ENCODE measurements around the gene COX19.

DNA sequence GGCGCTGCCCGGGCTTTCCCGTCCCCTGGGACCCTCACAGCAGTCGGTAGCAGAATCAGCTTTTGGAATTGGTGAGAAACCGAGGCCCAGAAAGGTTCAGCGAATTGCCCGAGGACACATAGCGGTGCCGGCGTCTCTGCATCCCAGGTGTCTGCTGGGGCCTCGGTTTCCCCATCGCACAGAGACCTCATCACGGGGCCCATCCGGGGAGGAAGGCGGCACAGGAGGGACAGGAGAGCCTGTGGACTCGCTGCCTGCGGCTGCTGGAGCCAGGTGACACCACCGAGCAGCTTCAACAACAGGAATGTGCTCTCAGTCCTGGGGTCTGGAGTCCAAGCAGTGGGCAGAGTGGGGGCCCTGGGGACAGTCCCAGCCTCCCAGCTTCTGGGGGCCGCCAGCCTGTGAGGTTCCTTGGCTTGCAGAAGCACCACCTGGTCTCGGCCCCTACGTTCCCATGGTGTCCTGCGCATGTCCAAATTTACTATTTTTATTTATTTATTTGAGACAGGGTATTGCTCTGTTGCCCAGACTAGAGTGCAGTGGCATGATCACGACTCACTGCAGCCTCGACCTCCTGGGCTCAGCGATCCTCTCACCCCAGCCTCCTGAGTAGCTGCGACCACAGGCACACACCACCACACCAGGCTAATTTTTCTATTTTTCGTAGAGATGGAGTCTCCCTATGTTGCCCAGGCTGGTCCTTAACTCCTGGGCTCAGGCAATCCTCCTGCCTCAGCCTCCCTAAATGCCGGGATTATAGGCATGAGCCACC lies 539 bp upstream of the COX19 start:
- no peak for TF ChIP-seq EZH2phosphoT487 (IDR thresholded peaks at IDR 0.05; ENCODE audit: borderline replicate concordance)
- TF ChIP-seq, protein P1, sequence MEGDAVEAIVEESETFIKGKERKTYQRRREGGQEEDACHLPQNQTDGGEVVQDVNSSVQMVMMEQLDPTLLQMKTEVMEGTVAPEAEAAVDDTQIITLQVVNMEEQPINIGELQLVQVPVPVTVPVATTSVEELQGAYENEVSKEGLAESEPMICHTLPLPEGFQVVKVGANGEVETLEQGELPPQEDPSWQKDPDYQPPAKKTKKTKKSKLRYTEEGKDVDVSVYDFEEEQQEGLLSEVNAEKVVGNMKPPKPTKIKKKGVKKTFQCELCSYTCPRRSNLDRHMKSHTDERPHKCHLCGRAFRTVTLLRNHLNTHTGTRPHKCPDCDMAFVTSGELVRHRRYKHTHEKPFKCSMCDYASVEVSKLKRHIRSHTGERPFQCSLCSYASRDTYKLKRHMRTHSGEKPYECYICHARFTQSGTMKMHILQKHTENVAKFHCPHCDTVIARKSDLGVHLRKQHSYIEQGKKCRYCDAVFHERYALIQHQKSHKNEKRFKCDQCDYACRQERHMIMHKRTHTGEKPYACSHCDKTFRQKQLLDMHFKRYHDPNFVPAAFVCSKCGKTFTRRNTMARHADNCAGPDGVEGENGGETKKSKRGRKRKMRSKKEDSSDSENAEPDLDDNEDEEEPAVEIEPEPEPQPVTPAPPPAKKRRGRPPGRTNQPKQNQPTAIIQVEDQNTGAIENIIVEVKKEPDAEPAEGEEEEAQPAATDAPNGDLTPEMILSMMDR (IDR thresholded peaks at IDR 0.05 in 2 of 3, conservative IDR thresholded peaks at IDR 0.05 in 1 of 3; ENCODE audit: borderline replicate concordance in 1 of 3, insufficient read depth in 1 of 3, low read depth in 2 of 3, low read length in 2 of 3): no peak
- TF ChIP-seq YY1 (IDR thresholded peaks at IDR 0.05; ENCODE audit: extremely low read depth, insufficient replicate concordance, low read depth, low read length): no peak
- TF ChIP-seq SP1 (IDR thresholded peaks at IDR 0.05; ENCODE audit: low read depth): no peak
- no peak for TF ChIP-seq EZH2 (IDR thresholded peaks at IDR 0.05)
- TF ChIP-seq, protein P2, sequence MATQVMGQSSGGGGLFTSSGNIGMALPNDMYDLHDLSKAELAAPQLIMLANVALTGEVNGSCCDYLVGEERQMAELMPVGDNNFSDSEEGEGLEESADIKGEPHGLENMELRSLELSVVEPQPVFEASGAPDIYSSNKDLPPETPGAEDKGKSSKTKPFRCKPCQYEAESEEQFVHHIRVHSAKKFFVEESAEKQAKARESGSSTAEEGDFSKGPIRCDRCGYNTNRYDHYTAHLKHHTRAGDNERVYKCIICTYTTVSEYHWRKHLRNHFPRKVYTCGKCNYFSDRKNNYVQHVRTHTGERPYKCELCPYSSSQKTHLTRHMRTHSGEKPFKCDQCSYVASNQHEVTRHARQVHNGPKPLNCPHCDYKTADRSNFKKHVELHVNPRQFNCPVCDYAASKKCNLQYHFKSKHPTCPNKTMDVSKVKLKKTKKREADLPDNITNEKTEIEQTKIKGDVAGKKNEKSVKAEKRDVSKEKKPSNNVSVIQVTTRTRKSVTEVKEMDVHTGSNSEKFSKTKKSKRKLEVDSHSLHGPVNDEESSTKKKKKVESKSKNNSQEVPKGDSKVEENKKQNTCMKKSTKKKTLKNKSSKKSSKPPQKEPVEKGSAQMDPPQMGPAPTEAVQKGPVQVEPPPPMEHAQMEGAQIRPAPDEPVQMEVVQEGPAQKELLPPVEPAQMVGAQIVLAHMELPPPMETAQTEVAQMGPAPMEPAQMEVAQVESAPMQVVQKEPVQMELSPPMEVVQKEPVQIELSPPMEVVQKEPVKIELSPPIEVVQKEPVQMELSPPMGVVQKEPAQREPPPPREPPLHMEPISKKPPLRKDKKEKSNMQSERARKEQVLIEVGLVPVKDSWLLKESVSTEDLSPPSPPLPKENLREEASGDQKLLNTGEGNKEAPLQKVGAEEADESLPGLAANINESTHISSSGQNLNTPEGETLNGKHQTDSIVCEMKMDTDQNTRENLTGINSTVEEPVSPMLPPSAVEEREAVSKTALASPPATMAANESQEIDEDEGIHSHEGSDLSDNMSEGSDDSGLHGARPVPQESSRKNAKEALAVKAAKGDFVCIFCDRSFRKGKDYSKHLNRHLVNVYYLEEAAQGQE (IDR thresholded peaks at IDR 0.05; ENCODE audit: low read depth): no peak
- TF ChIP-seq POLR2A (IDR thresholded peaks at IDR 0.05; ENCODE audit: borderline replicate concordance, extremely low read depth, insufficient read depth, insufficient read length): no peak
- TF ChIP-seq POLR2AphosphoS5 (IDR thresholded peaks at IDR 0.05; ENCODE audit: low read depth, low read length): no peak
- TF ChIP-seq SIN3A (IDR thresholded peaks at IDR 0.05; ENCODE audit: low read depth): no peak
- no peak for TF ChIP-seq ZNF274 (IDR thresholded peaks at IDR 0.05; ENCODE audit: low read depth, low read length)

Measured in HCT116 (cell line).